K562 (cell line): ENCODE measurements around the gene FIS1. TPM values are rescaled to one million over a fixed set of nuclear protein-coding genes. Genes with fewer than 3 reads are reported as not detected.

Experiments
- ADNP ChIP-seq: fragments of 200-800 bp; sonication (Bioruptor generic); IDR thresholded peaks from 2 replicates; pipeline ENCODE4 v1.6.1; 2016; ENCODE audit warnings: missing genetic modification characterization, missing compliant biosample characterization
- CBFA2T2 ChIP-seq: fragments of 450-650 bp; conservative IDR thresholded peaks from 2 replicates; pipeline ENCODE4 v1.6.1; 2017; ENCODE audit warnings: mild to moderate bottlenecking
- L3MBTL2 ChIP-seq: fragments of 450-650 bp; IDR thresholded peaks from 2 replicates; pipeline ENCODE4 v1.6.1; 2016; ENCODE audit warnings: mild to moderate bottlenecking, moderate library complexity
- NR3C1 ChIP-seq: sonication (generic); formaldehyde crosslinking; IDR thresholded peaks from 2 replicates; pipeline ENCODE4 v1.8.1; 2022; ENCODE audit warnings: missing genetic modification reagents
- PHF20 ChIP-seq: fragments of 450-650 bp; IDR thresholded peaks from 2 replicates; pipeline ENCODE4 v1.6.1; 2018; ENCODE audit not compliant: partially characterized antibody
- PRPF4 ChIP-seq: fragments of 200-400 bp; formaldehyde crosslinking; IDR thresholded peaks from one replicate; pipeline ENCODE4 v1.6.1; 2017; ENCODE audit warnings: low read length, low read depth, mild to moderate bottlenecking; ENCODE audit not compliant: insufficient read depth, poor library complexity, severe bottlenecking
- PTTG1 ChIP-seq: fragments of 450-650 bp; IDR thresholded peaks from 2 replicates; pipeline ENCODE4 v1.6.1; 2016; ENCODE audit warnings: low read depth, mild to moderate bottlenecking, missing genetic modification characterization, missing compliant biosample characterization
- SRSF3 ChIP-seq: fragments of 200-400 bp; formaldehyde crosslinking; IDR thresholded peaks from 2 replicates; pipeline ENCODE4 v1.6.1; 2016; ENCODE audit warnings: mild to moderate bottlenecking, low read length, moderate library complexity; ENCODE audit not compliant: insufficient read depth
- XRCC4 ChIP-seq: IDR thresholded peaks from one replicate; pipeline ENCODE4 v1.6.1; 2011; ENCODE audit not compliant: insufficient read depth, insufficient read length; ENCODE audit errors: extremely low read depth
- YY1 ChIP-seq, 3 experiments: IDR thresholded peaks; 2 replicates each; pipeline ENCODE4 v1.6.1; 2011; ENCODE audit warnings: low read length in 2 of 3, mild to moderate bottlenecking in 2 of 3, moderate library complexity in 2 of 3, borderline replicate concordance in 1 of 3, control low read depth in 1 of 3, low read depth in 1 of 3; ENCODE audit not compliant: insufficient read depth in 3 of 3, insufficient replicate concordance in 2 of 3, control insufficient read depth in 1 of 3, insufficient read length in 1 of 3; ENCODE audit errors: extremely low read depth in 1 of 3
- ZNF232 ChIP-seq: sonication (generic); formaldehyde crosslinking; IDR thresholded peaks from 2 replicates; pipeline ENCODE4 v1.8.0; 2022; ENCODE audit warnings: mild to moderate bottlenecking, missing genetic modification reagents
- ZNF707 ChIP-seq: fragments of 250-450 bp; sonication (Bioruptor Pico); conservative IDR thresholded peaks from 2 replicates; pipeline ENCODE4 v1.8.0; 2022; ENCODE audit warnings: inconsistent platforms, mild to moderate bottlenecking, moderate library complexity
- polyA plus RNA-seq, 8 experiments: library from polyadenylated mRNA; depleted of rRNA in 4 of 8; stranded (reverse) in 5 of 8; unstranded in 3 of 8; fragments of >200 nt; fragmentation: Nextera tagmentation in 2 of 8; fragmentation: Illumina TruSeq in 1 of 8; extraction: Ambion mirVana in 2 of 8; extraction: Trizol in 1 of 8; gene quantifications; 2 replicates each; pipeline versions ENCODE4 v1.2.1 to v1.2.3, GENCODE V29; 2011 to 2014; ENCODE audit warnings: inconsistent platforms in 1 of 8, missing spikeins in 1 of 8
- total RNA-seq, 7 experiments: library from RNA; depleted of rRNA in 6 of 7; stranded (reverse); fragments of >200 nt in 6 of 7; fragmentation: Illumina TruSeq in 2 of 7; extraction: Trizol in 2 of 7; gene quantifications; 2 replicates each; pipeline versions ENCODE4 v1.2.1 to v1.2.3, GENCODE V29; 2011 to 2021; ENCODE audit warnings: low replicate concordance in 1 of 7
- TF ChIP-seq, protein P1 (sequence below): sonication (generic); formaldehyde crosslinking; IDR thresholded peaks from 2 replicates; pipeline ENCODE4 v1.8.0; 2022; ENCODE audit warnings: missing genetic modification reagents, mild to moderate bottlenecking, borderline replicate concordance
- TF ChIP-seq, protein P2 (sequence below), 2 experiments: fragments of 450-650 bp; IDR thresholded peaks; 2 replicates each; pipeline ENCODE4 v1.6.1; 2016
- TF ChIP-seq, protein P3 (sequence below): sonication (generic); formaldehyde crosslinking; IDR thresholded peaks from 2 replicates; pipeline ENCODE4 v1.8.0; 2022; ENCODE audit warnings: missing genetic modification reagents, mild to moderate bottlenecking, moderate library complexity, borderline replicate concordance
- TF ChIP-seq, protein P4 (sequence below): fragments of 200-400 bp; formaldehyde crosslinking; IDR thresholded peaks from 2 replicates; pipeline ENCODE4 v1.6.1; 2017; ENCODE audit warnings: mild to moderate bottlenecking, low read depth, low read length, moderate library complexity
- TF ChIP-seq, protein P5 (sequence below): fragments of 150-350 bp; conservative IDR thresholded peaks from 2 replicates; pipeline ENCODE4 v1.6.1; 2014; ENCODE audit warnings: low read length

The FIS1 gene
- total and polyA plus RNA-seq, 9 of the 15 experiments (the other 6 are each of a cell fraction or from before 2014, with no cell fraction given), result 86.0 to 257 (median 144) TPM

DNA sequence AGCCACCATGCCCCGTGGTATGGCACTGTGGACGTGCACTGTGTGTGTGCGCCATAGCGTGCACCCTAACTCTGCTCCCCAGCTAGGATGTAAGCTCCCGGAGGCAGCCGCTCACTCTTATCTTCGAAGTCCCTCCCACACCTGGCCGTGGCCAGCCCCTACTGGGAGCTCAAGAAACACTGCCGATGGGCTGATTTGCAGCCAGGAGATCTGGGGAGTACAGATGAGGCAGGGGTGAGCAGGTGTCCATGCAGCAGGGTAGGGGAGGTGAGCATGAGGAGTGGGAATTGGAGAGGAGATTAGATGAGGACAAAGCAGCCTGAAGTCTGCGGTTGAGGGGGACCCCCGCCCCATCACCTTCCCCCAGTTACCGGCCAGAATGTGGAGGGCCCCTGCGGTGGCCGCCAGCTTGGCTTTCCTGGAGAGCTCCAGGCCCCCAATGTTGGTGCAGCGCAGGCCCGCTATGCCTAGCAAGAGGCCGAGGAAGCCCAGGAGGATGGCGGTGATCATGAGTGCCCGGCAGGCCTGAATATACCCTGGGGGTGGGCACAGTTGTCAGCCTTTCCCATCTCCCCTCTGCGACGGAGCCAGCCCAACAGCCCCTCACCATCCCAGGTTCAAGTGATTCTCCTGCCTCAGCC is 10.9 kb downstream of the FIS1 start (continued):
- TF ChIP-seq SRSF3 (no peak), NR3C1 (no peak), XRCC4 (no peak), ZNF232 (CRISPR knock-in tag) (no peak), CBFA2T2 (peak; percentile 95), ADNP (tag) (no peak), PTTG1 (tag) (no peak), PRPF4 (no peak), ZNF707 (CRISPR knock-in tag) (no peak), PHF20 (no peak), YY1 (IDR thresholded peaks at IDR 0.05; ENCODE audit: borderline replicate concordance in 1 of 3, control insufficient read depth in 1 of 3, extremely low read depth in 1 of 3, insufficient read depth in 3 of 3, insufficient read length in 1 of 3, insufficient replicate concordance in 2 of 3, low read depth in 1 of 3, low read length in 2 of 3) (peak in 2 of 3 experiments; percentile 4 to 28), L3MBTL2 (no peak)
- TF ChIP-seq, protein P1, sequence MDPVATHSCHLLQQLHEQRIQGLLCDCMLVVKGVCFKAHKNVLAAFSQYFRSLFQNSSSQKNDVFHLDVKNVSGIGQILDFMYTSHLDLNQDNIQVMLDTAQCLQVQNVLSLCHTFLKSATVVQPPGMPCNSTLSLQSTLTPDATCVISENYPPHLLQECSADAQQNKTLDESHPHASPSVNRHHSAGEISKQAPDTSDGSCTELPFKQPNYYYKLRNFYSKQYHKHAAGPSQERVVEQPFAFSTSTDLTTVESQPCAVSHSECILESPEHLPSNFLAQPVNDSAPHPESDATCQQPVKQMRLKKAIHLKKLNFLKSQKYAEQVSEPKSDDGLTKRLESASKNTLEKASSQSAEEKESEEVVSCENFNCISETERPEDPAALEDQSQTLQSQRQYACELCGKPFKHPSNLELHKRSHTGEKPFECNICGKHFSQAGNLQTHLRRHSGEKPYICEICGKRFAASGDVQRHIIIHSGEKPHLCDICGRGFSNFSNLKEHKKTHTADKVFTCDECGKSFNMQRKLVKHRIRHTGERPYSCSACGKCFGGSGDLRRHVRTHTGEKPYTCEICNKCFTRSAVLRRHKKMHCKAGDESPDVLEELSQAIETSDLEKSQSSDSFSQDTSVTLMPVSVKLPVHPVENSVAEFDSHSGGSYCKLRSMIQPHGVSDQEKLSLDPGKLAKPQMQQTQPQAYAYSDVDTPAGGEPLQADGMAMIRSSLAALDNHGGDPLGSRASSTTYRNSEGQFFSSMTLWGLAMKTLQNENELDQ (CRISPR knock-in tag), result no peak
- TF ChIP-seq, protein P2, sequence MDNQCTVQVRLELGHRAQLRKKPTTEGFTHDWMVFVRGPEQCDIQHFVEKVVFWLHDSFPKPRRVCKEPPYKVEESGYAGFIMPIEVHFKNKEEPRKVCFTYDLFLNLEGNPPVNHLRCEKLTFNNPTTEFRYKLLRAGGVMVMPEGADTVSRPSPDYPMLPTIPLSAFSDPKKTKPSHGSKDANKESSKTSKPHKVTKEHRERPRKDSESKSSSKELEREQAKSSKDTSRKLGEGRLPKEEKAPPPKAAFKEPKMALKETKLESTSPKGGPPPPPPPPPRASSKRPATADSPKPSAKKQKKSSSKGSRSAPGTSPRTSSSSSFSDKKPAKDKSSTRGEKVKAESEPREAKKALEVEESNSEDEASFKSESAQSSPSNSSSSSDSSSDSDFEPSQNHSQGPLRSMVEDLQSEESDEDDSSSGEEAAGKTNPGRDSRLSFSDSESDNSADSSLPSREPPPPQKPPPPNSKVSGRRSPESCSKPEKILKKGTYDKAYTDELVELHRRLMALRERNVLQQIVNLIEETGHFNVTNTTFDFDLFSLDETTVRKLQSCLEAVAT (IDR thresholded peaks at IDR 0.05), result peak in 1 of 2 experiments; percentile 81; a peak in 2 of 4 replicates
- TF ChIP-seq, protein P3, sequence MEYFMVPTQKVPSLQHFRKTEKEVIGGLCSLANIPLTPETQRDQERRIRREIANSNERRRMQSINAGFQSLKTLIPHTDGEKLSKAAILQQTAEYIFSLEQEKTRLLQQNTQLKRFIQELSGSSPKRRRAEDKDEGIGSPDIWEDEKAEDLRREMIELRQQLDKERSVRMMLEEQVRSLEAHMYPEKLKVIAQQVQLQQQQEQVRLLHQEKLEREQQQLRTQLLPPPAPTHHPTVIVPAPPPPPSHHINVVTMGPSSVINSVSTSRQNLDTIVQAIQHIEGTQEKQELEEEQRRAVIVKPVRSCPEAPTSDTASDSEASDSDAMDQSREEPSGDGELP (CRISPR knock-in tag), result peak; percentile 72
- TF ChIP-seq, protein P4, sequence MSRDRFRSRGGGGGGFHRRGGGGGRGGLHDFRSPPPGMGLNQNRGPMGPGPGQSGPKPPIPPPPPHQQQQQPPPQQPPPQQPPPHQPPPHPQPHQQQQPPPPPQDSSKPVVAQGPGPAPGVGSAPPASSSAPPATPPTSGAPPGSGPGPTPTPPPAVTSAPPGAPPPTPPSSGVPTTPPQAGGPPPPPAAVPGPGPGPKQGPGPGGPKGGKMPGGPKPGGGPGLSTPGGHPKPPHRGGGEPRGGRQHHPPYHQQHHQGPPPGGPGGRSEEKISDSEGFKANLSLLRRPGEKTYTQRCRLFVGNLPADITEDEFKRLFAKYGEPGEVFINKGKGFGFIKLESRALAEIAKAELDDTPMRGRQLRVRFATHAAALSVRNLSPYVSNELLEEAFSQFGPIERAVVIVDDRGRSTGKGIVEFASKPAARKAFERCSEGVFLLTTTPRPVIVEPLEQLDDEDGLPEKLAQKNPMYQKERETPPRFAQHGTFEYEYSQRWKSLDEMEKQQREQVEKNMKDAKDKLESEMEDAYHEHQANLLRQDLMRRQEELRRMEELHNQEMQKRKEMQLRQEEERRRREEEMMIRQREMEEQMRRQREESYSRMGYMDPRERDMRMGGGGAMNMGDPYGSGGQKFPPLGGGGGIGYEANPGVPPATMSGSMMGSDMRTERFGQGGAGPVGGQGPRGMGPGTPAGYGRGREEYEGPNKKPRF, result no peak
- TF ChIP-seq, protein P5, sequence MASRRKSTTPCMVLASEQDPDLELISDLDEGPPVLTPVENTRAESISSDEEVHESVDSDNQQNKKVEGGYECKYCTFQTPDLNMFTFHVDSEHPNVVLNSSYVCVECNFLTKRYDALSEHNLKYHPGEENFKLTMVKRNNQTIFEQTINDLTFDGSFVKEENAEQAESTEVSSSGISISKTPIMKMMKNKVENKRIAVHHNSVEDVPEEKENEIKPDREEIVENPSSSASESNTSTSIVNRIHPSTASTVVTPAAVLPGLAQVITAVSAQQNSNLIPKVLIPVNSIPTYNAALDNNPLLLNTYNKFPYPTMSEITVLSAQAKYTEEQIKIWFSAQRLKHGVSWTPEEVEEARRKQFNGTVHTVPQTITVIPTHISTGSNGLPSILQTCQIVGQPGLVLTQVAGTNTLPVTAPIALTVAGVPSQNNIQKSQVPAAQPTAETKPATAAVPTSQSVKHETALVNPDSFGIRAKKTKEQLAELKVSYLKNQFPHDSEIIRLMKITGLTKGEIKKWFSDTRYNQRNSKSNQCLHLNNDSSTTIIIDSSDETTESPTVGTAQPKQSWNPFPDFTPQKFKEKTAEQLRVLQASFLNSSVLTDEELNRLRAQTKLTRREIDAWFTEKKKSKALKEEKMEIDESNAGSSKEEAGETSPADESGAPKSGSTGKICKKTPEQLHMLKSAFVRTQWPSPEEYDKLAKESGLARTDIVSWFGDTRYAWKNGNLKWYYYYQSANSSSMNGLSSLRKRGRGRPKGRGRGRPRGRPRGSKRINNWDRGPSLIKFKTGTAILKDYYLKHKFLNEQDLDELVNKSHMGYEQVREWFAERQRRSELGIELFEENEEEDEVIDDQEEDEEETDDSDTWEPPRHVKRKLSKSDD, result no peak
